H1 (cell line): ENCODE results near the gene ABCC9.

Experiments used
- ATF3 ChIP-seq: IDR thresholded peaks from 2 replicates; pipeline ENCODE4 v1.6.1; 2011; ENCODE audit warnings: low read depth, mild to moderate bottlenecking, low read length; ENCODE audit not compliant: insufficient read depth
- EP300 ChIP-seq, 2 experiments: IDR thresholded peaks; 1 replicate in 1 of 2; 2 replicates in 1 of 2; pipeline ENCODE4 v1.6.1; 2011 to 2012; ENCODE audit warnings: low read depth in 2 of 2, low read length in 2 of 2, mild to moderate bottlenecking in 2 of 2, borderline replicate concordance in 1 of 2, inconsistent platforms in 1 of 2, moderate library complexity in 1 of 2
- MAX ChIP-seq: IDR thresholded peaks from 2 replicates; pipeline ENCODE4 v1.6.1; 2012; ENCODE audit warnings: inconsistent platforms
- RFX5 ChIP-seq: IDR thresholded peaks from 2 replicates; pipeline ENCODE4 v1.6.1; 2011; ENCODE audit warnings: low read depth, low read length, improper control_type of control experiment, borderline replicate concordance
- SP1 ChIP-seq: IDR thresholded peaks from 2 replicates; pipeline ENCODE4 v1.6.1; 2011; ENCODE audit warnings: low read depth, low read length
- USF2 ChIP-seq: IDR thresholded peaks from 2 replicates; pipeline ENCODE4 v1.6.1; 2011; ENCODE audit warnings: low read length, improper control_type of control experiment
- YY1 ChIP-seq: IDR thresholded peaks from 2 replicates; pipeline ENCODE4 v1.6.1; 2011; ENCODE audit warnings: low read depth, mild to moderate bottlenecking, low read length

GRCh38 chr12:21962236-21962635 is 21.0 kb upstream of the ABCC9 start:
- TF ChIP-seq ATF3 (no peak), USF2 (no peak), YY1 (no peak), SP1 (no peak), EP300 (IDR thresholded peaks at IDR 0.05; ENCODE audit: borderline replicate concordance in 1 of 2, low read depth in 2 of 2, low read length in 2 of 2) (no peak), MAX (no peak), RFX5 (no peak)
